ENCODE results near the gene HOXB7.

DNA sequence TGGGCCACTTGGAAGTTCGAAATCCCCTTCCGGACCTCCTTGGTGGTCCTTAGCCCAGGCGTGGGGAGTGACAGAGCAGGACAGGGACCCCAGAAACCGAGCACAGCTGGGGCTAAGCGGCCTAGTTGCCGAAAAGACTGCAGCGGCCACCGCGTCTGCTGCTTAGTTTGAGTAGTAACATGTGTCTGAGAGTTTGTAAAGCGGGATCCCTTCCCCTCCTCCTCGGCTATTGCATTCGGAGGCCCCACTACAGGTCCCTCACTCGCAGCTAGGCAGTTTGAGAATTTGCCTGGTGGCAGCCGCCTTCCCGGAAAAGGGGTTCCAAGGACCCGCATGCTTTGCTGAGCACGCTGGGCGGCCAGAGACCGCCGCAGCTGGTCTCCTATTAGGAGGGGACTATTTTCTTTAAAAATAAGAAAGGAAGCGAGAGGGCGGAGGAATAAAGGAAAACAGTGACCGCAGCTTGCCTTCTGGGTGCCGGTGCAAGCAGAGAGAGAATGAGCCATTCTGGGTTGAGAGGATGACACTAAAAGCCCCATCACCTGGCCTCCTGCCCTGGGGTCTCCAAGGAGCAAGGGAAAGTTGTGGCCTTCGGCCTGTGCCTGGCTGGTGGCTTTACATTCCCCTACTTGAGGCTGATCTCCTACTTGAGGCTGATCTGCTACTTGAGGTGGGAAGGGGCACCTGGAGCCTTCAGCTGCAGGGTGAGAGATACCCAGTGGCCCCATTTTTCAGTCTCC lies 16.1 kb downstream of the HOXB7 start:
- TF ChIP-seq POLR2A (IDR thresholded peaks at IDR 0.05; ENCODE audit: low read depth, low read length), result no peak
- no peak for TF ChIP-seq POLR2AphosphoS5 (IDR thresholded peaks at IDR 0.05; ENCODE audit: low read depth, low read length)
- TF ChIP-seq TAF1 (IDR thresholded peaks at IDR 0.05; ENCODE audit: borderline replicate concordance, low read depth, low read length), result no peak

Measured in GM12892 (cell line).